Measurements from ENCODE around the gene FHIT.

The FHIT gene

GRCh38 chr3:59764171-59764570 is 1487.1 kb downstream of the FHIT start:
- no peak for DNase-seq

- no peak for DNase-seq
Observed at GRCh38 chr3:59762941-59763340, 1488.3 kb downstream of the FHIT start.

GRCh38 chr3:59759298-59760031 is 1491.8 kb downstream of the FHIT start:
- no peak for DNase-seq

- no peak for DNase-seq
Observed at GRCh38 chr3:59758672-59759071, 1492.6 kb downstream of the FHIT start.

GRCh38 chr3:59756934-59757333 is 1494.3 kb downstream of the FHIT start:
- no peak for DNase-seq

GRCh38 chr3:59754456-59755129 is 1496.7 kb downstream of the FHIT start:
- DNase-seq, result peak; percentile 20

GRCh38 chr3:59753808-59754450 is 1497.3 kb downstream of the FHIT start:
- no peak for DNase-seq

GRCh38 chr3:59752925-59753324 is 1498.3 kb downstream of the FHIT start:
- DNase-seq, result no peak

GRCh38 chr3:59751606-59752005 is 1499.6 kb downstream of the FHIT start:
- DNase-seq, result no peak

GRCh38 chr3:59750391-59750790 is 1500.9 kb downstream of the FHIT start:
- no peak for DNase-seq

- no peak for DNase-seq
Observed at GRCh38 chr3:59749291-59749690, 1502.0 kb downstream of the FHIT start.

- DNase-seq, result no peak
Observed at GRCh38 chr3:59746585-59746984, 1504.7 kb downstream of the FHIT start.

GRCh38 chr3:59737241-59737640 is 1514.0 kb downstream of the FHIT start:
- no peak for DNase-seq

- DNase-seq, result no peak
Observed at GRCh38 chr3:59734061-59734460, 1517.2 kb downstream of the FHIT start.

GRCh38 chr3:59733041-59733809 is 1518.0 kb downstream of the FHIT start:
- DNase-seq, result no peak

GRCh38 chr3:59731943-59732342 is 1519.3 kb downstream of the FHIT start:
- DNase-seq, result no peak

- no peak for DNase-seq
Observed at GRCh38 chr3:59730591-59730990, 1520.7 kb downstream of the FHIT start.

GRCh38 chr3:59728587-59728908 is 1522.7 kb downstream of the FHIT start:
- DNase-seq, result no peak

GRCh38 chr3:59727902-59728586 is 1523.2 kb downstream of the FHIT start:
- DNase-seq, result no peak

- no peak for DNase-seq
Observed at GRCh38 chr3:59726279-59726678, 1525.0 kb downstream of the FHIT start.

- DNase-seq, result no peak
Observed at GRCh38 chr3:59717679-59718205, 1533.5 kb downstream of the FHIT start.

- DNase-seq, result no peak
Observed at GRCh38 chr3:59714066-59714465, 1537.2 kb downstream of the FHIT start.

GRCh38 chr3:59710554-59710953 is 1540.7 kb downstream of the FHIT start:
- DNase-seq, result no peak

Data from EL (cell line).